SU-DHL-6 (cell line): ENCODE results near the gene RNF157.

Experiments used
- EZH2phosphoT487 ChIP-seq: fragments of 200-600 bp; sonication (generic), shearing (Covaris generic); conservative IDR thresholded peaks from 2 replicates; pipeline ENCODE4 v1.6.1; 2018; ENCODE audit warnings: mild to moderate bottlenecking, antibody characterized with exemption, low read length, moderate library complexity, mixed read lengths
- TF ChIP-seq, protein P1 (sequence below): fragments of 200-600 bp; sonication (generic); IDR thresholded peaks from one replicate; pipeline ENCODE4 v1.5.1; 2017; ENCODE audit warnings: antibody characterized with exemption, mild to moderate bottlenecking, low read length, moderate library complexity; ENCODE audit not compliant: insufficient read depth, poor library complexity, severe bottlenecking

DNA sequence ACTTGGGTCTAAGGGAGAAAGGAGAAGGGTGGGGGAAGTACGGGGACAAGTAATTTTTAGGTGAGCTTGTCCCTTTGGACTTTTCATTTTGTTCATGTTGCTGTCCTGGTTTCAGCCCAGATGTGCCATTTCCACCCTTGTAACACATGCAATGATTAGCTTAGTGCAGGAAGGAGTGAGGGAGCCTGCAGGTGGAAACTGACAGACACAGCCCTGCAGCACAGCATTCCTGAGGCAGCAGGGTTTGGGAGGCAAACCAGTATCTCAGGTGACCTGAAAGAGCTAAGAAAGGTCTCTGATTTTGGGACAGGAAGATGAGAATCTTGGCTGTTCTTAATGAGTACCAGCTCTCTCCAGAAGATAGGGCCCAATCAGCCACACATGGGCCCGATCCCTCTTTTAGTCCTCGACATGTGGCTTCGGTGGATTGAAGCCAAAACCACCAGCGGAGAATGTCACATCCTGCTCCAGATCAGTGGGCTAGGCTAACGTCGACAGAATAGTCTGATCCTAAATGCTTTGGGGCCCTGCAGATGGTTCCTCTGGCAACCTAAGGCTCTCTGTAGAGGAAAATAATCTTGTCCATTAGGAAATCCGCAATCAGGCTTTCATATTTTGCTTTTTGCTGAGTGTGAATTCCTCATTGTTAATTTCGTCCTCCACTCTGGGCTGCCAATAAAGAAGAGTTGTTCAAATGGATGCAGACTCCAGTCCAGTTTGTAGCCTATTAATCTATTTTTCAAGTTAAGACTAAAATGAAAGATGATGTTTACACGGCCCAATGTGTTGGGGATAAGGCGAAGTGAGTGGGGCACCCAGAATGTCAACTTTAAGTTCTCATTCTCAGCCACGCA lies 3.8 kb upstream of the RNF157 start:
- TF ChIP-seq, protein P1, sequence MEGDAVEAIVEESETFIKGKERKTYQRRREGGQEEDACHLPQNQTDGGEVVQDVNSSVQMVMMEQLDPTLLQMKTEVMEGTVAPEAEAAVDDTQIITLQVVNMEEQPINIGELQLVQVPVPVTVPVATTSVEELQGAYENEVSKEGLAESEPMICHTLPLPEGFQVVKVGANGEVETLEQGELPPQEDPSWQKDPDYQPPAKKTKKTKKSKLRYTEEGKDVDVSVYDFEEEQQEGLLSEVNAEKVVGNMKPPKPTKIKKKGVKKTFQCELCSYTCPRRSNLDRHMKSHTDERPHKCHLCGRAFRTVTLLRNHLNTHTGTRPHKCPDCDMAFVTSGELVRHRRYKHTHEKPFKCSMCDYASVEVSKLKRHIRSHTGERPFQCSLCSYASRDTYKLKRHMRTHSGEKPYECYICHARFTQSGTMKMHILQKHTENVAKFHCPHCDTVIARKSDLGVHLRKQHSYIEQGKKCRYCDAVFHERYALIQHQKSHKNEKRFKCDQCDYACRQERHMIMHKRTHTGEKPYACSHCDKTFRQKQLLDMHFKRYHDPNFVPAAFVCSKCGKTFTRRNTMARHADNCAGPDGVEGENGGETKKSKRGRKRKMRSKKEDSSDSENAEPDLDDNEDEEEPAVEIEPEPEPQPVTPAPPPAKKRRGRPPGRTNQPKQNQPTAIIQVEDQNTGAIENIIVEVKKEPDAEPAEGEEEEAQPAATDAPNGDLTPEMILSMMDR, result no peak
- no peak for TF ChIP-seq EZH2phosphoT487
